Neural progenitor cell (in vitro differentiated cells): ENCODE data around the gene HOXC9.

ENCODE experiments used
- EZH2phosphoT487 ChIP-seq: fragments of 200-600 bp; sonication (generic); IDR thresholded peaks from 2 replicates; pipeline ENCODE4 v1.6.1; 2017; ENCODE audit warnings: antibody characterized with exemption
- TF ChIP-seq, protein P1 (sequence below): fragments of 200-600 bp; sonication (generic); IDR thresholded peaks from 2 replicates; pipeline ENCODE4 v1.5.1; 2017; ENCODE audit warnings: antibody characterized with exemption, mild to moderate bottlenecking

DNA sequence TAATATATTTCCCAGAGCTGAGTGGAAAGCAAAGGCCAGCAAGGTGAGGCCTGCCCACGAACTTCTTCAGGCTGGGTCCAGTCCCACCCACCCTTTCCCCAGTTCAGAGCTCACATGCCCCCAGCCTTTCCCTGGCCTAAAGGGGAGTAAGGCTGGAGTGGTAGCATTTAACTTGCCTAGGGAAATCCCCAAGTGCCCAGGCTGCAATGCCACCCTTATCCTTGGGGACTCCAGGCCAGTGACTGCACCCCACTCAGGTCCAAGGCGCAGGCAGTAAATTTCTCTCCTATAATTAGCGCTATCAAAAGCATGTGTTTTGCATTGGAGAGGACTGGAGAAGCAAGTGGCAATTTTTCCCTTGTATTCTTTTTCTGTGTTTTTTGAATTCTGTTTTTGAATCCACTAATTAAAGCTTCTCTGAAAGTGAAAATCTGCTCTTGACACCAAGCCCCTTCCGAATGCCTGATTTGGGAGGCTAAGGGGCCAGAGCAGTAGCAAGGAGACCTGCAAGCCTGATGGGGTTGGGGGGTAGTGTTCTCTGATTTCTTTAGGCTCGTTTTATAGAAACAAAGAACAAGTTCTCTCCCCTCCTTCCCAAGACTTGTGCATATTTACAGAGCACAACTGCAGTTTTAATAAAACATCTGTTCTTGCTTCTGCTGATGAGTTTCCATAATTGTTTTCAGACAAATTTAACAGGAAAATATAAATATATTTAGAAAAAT, 24.8 kb downstream of the HOXC9 start:
- TF ChIP-seq, protein P1, sequence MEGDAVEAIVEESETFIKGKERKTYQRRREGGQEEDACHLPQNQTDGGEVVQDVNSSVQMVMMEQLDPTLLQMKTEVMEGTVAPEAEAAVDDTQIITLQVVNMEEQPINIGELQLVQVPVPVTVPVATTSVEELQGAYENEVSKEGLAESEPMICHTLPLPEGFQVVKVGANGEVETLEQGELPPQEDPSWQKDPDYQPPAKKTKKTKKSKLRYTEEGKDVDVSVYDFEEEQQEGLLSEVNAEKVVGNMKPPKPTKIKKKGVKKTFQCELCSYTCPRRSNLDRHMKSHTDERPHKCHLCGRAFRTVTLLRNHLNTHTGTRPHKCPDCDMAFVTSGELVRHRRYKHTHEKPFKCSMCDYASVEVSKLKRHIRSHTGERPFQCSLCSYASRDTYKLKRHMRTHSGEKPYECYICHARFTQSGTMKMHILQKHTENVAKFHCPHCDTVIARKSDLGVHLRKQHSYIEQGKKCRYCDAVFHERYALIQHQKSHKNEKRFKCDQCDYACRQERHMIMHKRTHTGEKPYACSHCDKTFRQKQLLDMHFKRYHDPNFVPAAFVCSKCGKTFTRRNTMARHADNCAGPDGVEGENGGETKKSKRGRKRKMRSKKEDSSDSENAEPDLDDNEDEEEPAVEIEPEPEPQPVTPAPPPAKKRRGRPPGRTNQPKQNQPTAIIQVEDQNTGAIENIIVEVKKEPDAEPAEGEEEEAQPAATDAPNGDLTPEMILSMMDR, result no peak
- TF ChIP-seq EZH2phosphoT487, result peak; percentile 16
